HepG2 (cell line): ENCODE data around the gene FOXRED2. TPM values are rescaled to one million over a fixed set of nuclear protein-coding genes. Genes with fewer than 3 reads are reported as not detected.
A peak's percentile ranks its signal among the peaks of the same experiment; 100 is the strongest.

Source experiments
- ATAC-seq: fragments of 200-7000 bp; cut with Tn5 transposase; 3 replicates; pipeline ENCODE4 v1.9.1; 2020; ENCODE audit warnings: mild to moderate bottlenecking, moderate library complexity
- BruUV-seq: library from RNA; stranded (reverse); fragments of 400-500 nt; replicated peaks from 2 replicates; lab custom pipeline; 2021; lab: Mats Ljungman, UMichigan
- CTCF ChIA-PET: fragments of 300-600 bp; formaldehyde crosslinking; extraction: SDS; loops from one replicate; lab custom pipeline; 2021; ENCODE audit warnings: low total read pairs, inconsistent platforms, low intra/inter-chr PET ratio; lab: Yijun Ruan, JAX
- POLR2A ChIA-PET: fragments of 350-600 bp; sonication (Branson Sonifier 250); formaldehyde crosslinking; loops from one replicate; lab custom pipeline; 2020; ENCODE audit warnings: antibody characterized with exemption, inconsistent platforms; lab: Yijun Ruan, JAX
- DNase-seq: peaks from one replicate; pipeline ENCODE4 v3.0.0-alpha.2; 2015; ENCODE audit warnings: low spot score
- FAIRE-seq: peaks from 3 replicates; lab custom pipeline; 2011; peaks lifted over from hg19 to GRCh38; lab: Jason Lieb, UNC
- H2AFZ ChIP-seq: one replicate; pipeline ENCODE4 v1.6.1; 2011; ENCODE audit warnings: low read length, inconsistent platforms
- H3K27ac ChIP-seq: fragments of 300-600 bp; 3 replicates; pipeline ENCODE4 v1.8.0; 2011; ENCODE audit warnings: mixed run types, mild to moderate bottlenecking, mixed read lengths, low read length, inconsistent platforms; ENCODE audit not compliant: insufficient read depth; ENCODE audit errors: extremely low read length
- H3K27me3 ChIP-seq, 2 experiments: fragments of 200-600 bp in 1 of 2; 2 replicates in 1 of 2; 3 replicates in 1 of 2; pipeline versions ENCODE4 v1.6.0 to v1.8.0; 2011; ENCODE audit warnings: low read length in 2 of 2, mild to moderate bottlenecking in 2 of 2, moderate library complexity in 2 of 2, inconsistent platforms in 1 of 2; ENCODE audit not compliant: insufficient read depth in 2 of 2, control insufficient read depth in 1 of 2
- H3K36me3 ChIP-seq, 2 experiments: fragments of 200-600 bp in 1 of 2; replicated peaks in 1 of 2; 2 replicates in 1 of 2; 3 replicates in 1 of 2; pipeline versions ENCODE4 v1.5.1 to v1.8.0; 2011; ENCODE audit warnings: low read length in 2 of 2, inconsistent platforms in 1 of 2; ENCODE audit not compliant: insufficient read depth in 2 of 2, control insufficient read depth in 1 of 2
- H3K4me1 ChIP-seq: 2 replicates; pipeline ENCODE4 v1.5.1; 2012; ENCODE audit warnings: low read length, inconsistent platforms; ENCODE audit not compliant: insufficient read depth
- H3K4me2 ChIP-seq: 2 replicates; pipeline ENCODE4 v1.6.0; 2011; ENCODE audit warnings: low read depth, low read length, inconsistent platforms
- H3K4me3 ChIP-seq, 3 experiments: fragments of 200-600 bp in 1 of 3; sonication (generic), shearing (Covaris generic) in 1 of 3; replicated peaks in 1 of 3; 2 replicates each; pipeline ENCODE4 v1.5.1; 2011 to 2016; ENCODE audit warnings: low read length in 3 of 3, inconsistent platforms in 2 of 3, low read depth in 2 of 3, mild to moderate bottlenecking in 2 of 3, control low read depth in 1 of 3, mixed read lengths in 1 of 3; ENCODE audit not compliant: insufficient read depth in 1 of 3
- H3K79me2 ChIP-seq: one replicate; pipeline ENCODE4 v1.6.1; 2011; ENCODE audit warnings: low read length, inconsistent platforms; ENCODE audit not compliant: insufficient read depth
- H3K9ac ChIP-seq: 2 replicates; pipeline ENCODE4 v1.6.0; 2011; ENCODE audit warnings: mild to moderate bottlenecking, low read depth, low read length, inconsistent platforms; ENCODE audit not compliant: insufficient read depth
- H3K9me3 ChIP-seq: 2 replicates; pipeline ENCODE4 v1.5.1; 2012; ENCODE audit warnings: mild to moderate bottlenecking, low read length
- H4K20me1 ChIP-seq: 2 replicates; pipeline ENCODE4 v1.6.0; 2011; ENCODE audit warnings: inconsistent platforms, mild to moderate bottlenecking, low read length, moderate library complexity; ENCODE audit not compliant: insufficient read depth
- AGO2 ChIP-seq: fragments of 200-400 bp; formaldehyde crosslinking; optimal IDR thresholded peaks from 2 replicates; pipeline ENCODE3; 2017; ENCODE audit warnings: mild to moderate bottlenecking, low read depth, low read length, moderate library complexity
- ATF7 ChIP-seq, 2 experiments: fragments of 450-650 bp in 1 of 2; sonication (generic) in 1 of 2; formaldehyde crosslinking in 1 of 2; IDR thresholded peaks; 2 replicates each; pipeline versions ENCODE4 v1.4.0 to v1.6.1; 2016 to 2020; ENCODE audit warnings: antibody characterized with exemption in 1 of 2, mild to moderate bottlenecking in 1 of 2, missing genetic modification reagents in 1 of 2
- MLLT10 ChIP-seq: sonication (generic); formaldehyde crosslinking; IDR thresholded peaks from 2 replicates; pipeline ENCODE4 v1.4.0; 2020; ENCODE audit warnings: missing genetic modification reagents
- ZFP1 ChIP-seq: IDR thresholded peaks from 2 replicates; pipeline ENCODE4 v1.6.1; 2016
- WGBS: methylation state at CpG from one replicate; pipeline ENCODE4 v1.1.6; 2017; ENCODE audit warnings: low lambda C conversion rate; 5-methylcytosine and 5-hydroxymethylcytosine counted together
- in situ Hi-C: cut with HindIII; loops from 2 replicates; pipeline ENCODE4 v1.10.0; 2017; ENCODE audit warnings: low pct_unique_long_range_greater_than_20kb; ENCODE audit not compliant: extremely low pct_ligation_motif_present
- intact Hi-C: fragments of 100-400 bp; cut with micrococcal nuclease; formaldehyde crosslinking; loops from one replicate; pipeline ENCODE4 v1.10.0; 2022; ENCODE audit not compliant: unreplicated experiment
- polyA plus RNA-seq, 8 experiments: library from polyadenylated mRNA; depleted of rRNA in 3 of 8; stranded (reverse) in 7 of 8; unstranded in 1 of 8; fragments of >200 nt; fragmentation: Illumina TruSeq in 4 of 8; extraction: Trizol in 4 of 8; gene quantifications; 2 replicates each; pipeline versions ENCODE4 v1.2.1 to v1.2.3, GENCODE V29; 2011 to 2016; ENCODE audit warnings: low read depth in 4 of 8, missing spikeins in 1 of 8, mixed read lengths in 1 of 8; ENCODE audit not compliant: insufficient read depth in 1 of 8
- total RNA-seq, 5 experiments: library from RNA; depleted of rRNA; stranded (reverse); fragments of >200 nt; fragmentation: Illumina TruSeq; extraction: Trizol; gene quantifications; 2 replicates each; pipeline ENCODE4 v1.2.3, GENCODE V29; 2016; ENCODE audit warnings: low read depth in 1 of 5
- TF ChIP-seq, protein P1 (sequence below): sonication (generic); formaldehyde crosslinking; IDR thresholded peaks from 2 replicates; pipeline ENCODE4 v1.9.0; 2022; ENCODE audit warnings: missing genetic modification reagents, mild to moderate bottlenecking, borderline replicate concordance

FOXRED2 gene
- total and polyA plus RNA-seq, 2 of the 13 experiments (the other 11 are each of a cell fraction or from before 2014, with no cell fraction given), result 9.3 to 28.1 TPM

DNA sequence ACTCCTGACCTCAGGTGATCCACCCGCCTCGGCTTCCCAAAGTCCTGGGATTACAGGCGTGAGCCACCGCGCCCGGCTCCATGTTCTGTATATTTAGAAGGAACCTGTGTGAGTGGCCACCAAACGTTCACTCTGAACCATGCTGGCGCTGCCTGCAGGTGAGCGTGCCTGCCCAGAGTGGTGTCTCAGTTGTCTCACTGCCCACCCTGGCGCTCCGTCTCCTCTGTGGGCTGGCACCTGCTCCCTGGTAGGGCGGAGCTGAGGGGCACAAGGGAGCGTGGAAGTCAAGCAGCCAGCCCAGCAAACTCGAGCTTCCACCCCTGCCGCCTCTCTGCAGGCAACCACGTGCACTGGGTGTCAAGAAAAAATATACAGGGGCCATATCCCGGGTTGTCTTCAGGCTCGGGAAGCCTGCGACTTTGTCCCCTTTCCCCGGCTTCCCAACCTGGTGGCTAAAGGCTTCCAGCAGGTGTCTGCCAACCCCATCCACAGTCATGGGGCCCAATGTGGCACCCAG, 42.1 kb downstream of the FOXRED2 start:
- peaks cover 31% of the 10 kb centered on the region for H3K4me1 ChIP-seq
- in situ Hi-C loops, result loop anchor here (5.0 kb wide), 1 partner anchor 162 kb away; no protein-coding TSS in a partner anchor
- no peaks in the 10 kb centered on the region for H3K79me2 ChIP-seq
- no peak overlapping the region for H3K4me2 ChIP-seq
- 94% methylated on average over 20 of the region's 20 CpGs for WGBS
- FAIRE-seq (no peak), DNase-seq (no peak), ATAC-seq (no peak)
- intact Hi-C loops, result no loop called here
- TF ChIP-seq MLLT10 (no peak), ZFP1 (no peak)
- TF ChIP-seq, protein P1, sequence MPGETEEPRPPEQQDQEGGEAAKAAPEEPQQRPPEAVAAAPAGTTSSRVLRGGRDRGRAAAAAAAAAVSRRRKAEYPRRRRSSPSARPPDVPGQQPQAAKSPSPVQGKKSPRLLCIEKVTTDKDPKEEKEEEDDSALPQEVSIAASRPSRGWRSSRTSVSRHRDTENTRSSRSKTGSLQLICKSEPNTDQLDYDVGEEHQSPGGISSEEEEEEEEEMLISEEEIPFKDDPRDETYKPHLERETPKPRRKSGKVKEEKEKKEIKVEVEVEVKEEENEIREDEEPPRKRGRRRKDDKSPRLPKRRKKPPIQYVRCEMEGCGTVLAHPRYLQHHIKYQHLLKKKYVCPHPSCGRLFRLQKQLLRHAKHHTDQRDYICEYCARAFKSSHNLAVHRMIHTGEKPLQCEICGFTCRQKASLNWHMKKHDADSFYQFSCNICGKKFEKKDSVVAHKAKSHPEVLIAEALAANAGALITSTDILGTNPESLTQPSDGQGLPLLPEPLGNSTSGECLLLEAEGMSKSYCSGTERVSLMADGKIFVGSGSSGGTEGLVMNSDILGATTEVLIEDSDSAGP (CRISPR knock-in tag), result 0 out of 2 replicates have a peak, but pooled peaks have one; percentile 13
- H3K27ac ChIP-seq, result no peak overlapping the region
- peaks cover 0 to 17% of the 10 kb centered on the region in 2 experiments; a peak in 2 of 5 replicates for H3K36me3 ChIP-seq
- BruUV-seq, result no TSS peak
- no peak overlapping the region for H2AFZ ChIP-seq
- no peak overlapping the region for H3K9ac ChIP-seq
- no peak overlapping the region for H3K4me3 ChIP-seq
- no peaks in the 10 kb centered on the region for H3K27me3 ChIP-seq
- ChIA-PET POLR2A (interaction anchor here (1.0 to 3.2 kb wide), 2 partner anchors 29 to 113 kb away, joined by 3 to 10 read pairs; no protein-coding TSS in a partner anchor), CTCF (no interaction called here)
- no peaks in the 10 kb centered on the region for H3K9me3 ChIP-seq
- H4K20me1 ChIP-seq, result no peaks in the 10 kb centered on the region

DNA sequence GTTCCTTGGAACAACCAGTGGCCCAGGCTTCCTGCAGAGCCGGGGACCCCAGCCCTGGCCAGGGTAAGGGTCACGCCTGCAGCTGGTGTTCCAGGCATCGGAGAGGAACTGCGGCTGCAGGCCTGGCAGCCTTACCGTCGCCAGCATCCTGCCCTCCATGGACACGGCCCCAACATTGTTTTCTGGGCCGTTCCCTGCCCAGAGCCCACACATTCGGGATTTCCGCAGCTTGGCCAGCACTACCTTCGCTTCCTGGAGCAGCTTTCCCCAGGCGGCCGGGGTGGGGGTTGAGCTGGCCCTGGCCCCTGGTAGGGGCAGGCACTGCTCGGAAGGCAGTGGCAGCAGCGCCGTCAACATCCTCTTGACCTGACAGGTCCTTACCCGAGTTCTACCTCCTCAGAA, 43.1 kb downstream of the FOXRED2 start:
- Histone ChIP-seq H3K79me2 (no peaks in the 10 kb centered on the region), H3K9me3 (no peaks in the 10 kb centered on the region), H3K4me1 (peaks cover 39% of the 10 kb centered on the region), H3K9ac (no peak overlapping the region), H3K27me3 (no peaks in the 10 kb centered on the region), H3K36me3 (peaks cover 0 to 12% of the 10 kb centered on the region in 2 experiments; a peak in 2 of 5 replicates), H4K20me1 (no peaks in the 10 kb centered on the region), H2AFZ (no peak overlapping the region), H3K4me2 (no peak overlapping the region), H3K27ac (no peak overlapping the region), H3K4me3 (no peak overlapping the region)
- CTCF ChIA-PET, result no interaction called here
- no peak for ATAC-seq
- POLR2A ChIA-PET, result interaction anchor here (0.7 to 3.2 kb wide), 4 partner anchors 18 to 112 kb away, joined by 3 to 10 read pairs (median 5); partner anchors contain the start of gene TXN2
- DNase-seq, result no peak
- WGBS, result 87% methylated on average over 12 of the region's 17 CpGs
- intact Hi-C loops (no loop called here), in situ Hi-C loops (no loop called here)
- BruUV-seq, result no TSS peak
- TF ChIP-seq ATF7 (IDR thresholded peaks at IDR 0.05), result no peak
- no peak for TF ChIP-seq ATF7 (CRISPR knock-in tag; IDR thresholded peaks at IDR 0.05)
- peak; percentile 52 for TF ChIP-seq AGO2
- FAIRE-seq, result no peak
